ENCODE results near the gene NR2E1.

GRCh38 chr6:108194503-108194902 is 28.7 kb downstream of the NR2E1 start:
- TF ChIP-seq CTCF (IDR thresholded peaks at IDR 0.05): no peak
- no peak for TF ChIP-seq ZFX (IDR thresholded peaks at IDR 0.05; ENCODE audit: borderline replicate concordance)

Data from 22Rv1 (cell line).